Ovary (tissue), 3 donors: Measurements from ENCODE around the gene CUTA.

Source experiments
- EP300 ChIP-seq: sonication (generic); formaldehyde crosslinking; IDR thresholded peaks from one replicate; pipeline ENCODE4 v1.6.1; 2017; ENCODE audit warnings: antibody characterized with exemption
- POLR2A ChIP-seq: fragments of 450-650 bp; IDR thresholded peaks from one replicate; pipeline ENCODE4 v1.6.1; 2017; ENCODE audit warnings: antibody characterized with exemption, mild to moderate bottlenecking, moderate library complexity
- TF ChIP-seq, protein P1 (sequence below), 3 donors: fragments of 450-650 bp in 2 of 3; fragments of 200-600 bp in 1 of 3; IDR thresholded peaks; one replicate each; pipeline versions ENCODE4 v1.5.1 to v1.8.0; 2016 to 2022; ENCODE audit warnings: antibody characterized with exemption in 3 of 3, mild to moderate bottlenecking in 1 of 3
- donor health status: DM: no; HTN: no; CAD: no.

DNA sequence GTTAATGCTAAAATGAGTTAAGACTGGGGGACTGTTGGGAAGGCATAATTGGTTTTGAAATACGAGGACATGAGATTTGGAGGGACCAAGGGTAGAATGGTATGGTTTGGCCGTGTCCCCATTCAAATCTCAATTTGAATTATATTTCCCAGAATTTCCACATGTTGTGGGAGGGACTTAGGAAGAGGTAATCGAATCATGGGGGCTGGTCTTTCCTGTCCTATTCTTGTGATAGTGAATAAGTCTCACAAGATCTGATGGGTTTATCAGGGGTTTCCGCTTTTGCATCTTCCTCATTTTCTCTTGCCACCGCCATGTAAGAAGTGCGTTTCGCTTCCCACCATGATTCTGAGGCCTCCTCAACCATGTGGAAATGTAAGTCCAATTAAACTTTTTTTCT is 49.2 kb upstream of the CUTA start:
- TF ChIP-seq, protein P1, sequence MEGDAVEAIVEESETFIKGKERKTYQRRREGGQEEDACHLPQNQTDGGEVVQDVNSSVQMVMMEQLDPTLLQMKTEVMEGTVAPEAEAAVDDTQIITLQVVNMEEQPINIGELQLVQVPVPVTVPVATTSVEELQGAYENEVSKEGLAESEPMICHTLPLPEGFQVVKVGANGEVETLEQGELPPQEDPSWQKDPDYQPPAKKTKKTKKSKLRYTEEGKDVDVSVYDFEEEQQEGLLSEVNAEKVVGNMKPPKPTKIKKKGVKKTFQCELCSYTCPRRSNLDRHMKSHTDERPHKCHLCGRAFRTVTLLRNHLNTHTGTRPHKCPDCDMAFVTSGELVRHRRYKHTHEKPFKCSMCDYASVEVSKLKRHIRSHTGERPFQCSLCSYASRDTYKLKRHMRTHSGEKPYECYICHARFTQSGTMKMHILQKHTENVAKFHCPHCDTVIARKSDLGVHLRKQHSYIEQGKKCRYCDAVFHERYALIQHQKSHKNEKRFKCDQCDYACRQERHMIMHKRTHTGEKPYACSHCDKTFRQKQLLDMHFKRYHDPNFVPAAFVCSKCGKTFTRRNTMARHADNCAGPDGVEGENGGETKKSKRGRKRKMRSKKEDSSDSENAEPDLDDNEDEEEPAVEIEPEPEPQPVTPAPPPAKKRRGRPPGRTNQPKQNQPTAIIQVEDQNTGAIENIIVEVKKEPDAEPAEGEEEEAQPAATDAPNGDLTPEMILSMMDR (IDR thresholded peaks at IDR 0.05): no peak
- TF ChIP-seq POLR2A (no peak), EP300 (no peak)
